CD14-positive monocyte (primary cell): Measurements from ENCODE around the gene FGGY. TPM values are rescaled to one million over a fixed set of nuclear protein-coding genes. Genes with fewer than 3 reads are reported as not detected.
"Not testable (repeated sequence)": the region's sequence is repeated elsewhere in the genome, so short reads cannot be mapped to it uniquely, and the experiment has no call there.

Experiments used
- DNase-seq, 3 donors: peaks; one replicate each; pipeline ENCODE4 v3.0.0-alpha.2; 2011 to 2022
- H2AFZ ChIP-seq: 2 replicates; pipeline ENCODE4 v1.6.0; 2012; ENCODE audit warnings: mild to moderate bottlenecking, low read depth, low read length, inconsistent platforms; ENCODE audit not compliant: insufficient read depth, poor library complexity, severe bottlenecking
- H3K27ac ChIP-seq, 2 donors: 1 replicate in 1 of 2; 2 replicates in 1 of 2; pipeline ENCODE4 v1.5.1; 2012 to 2013; ENCODE audit warnings: low read length in 2 of 2, control low read depth in 1 of 2, inconsistent platforms in 1 of 2, low read depth in 1 of 2, mild to moderate bottlenecking in 1 of 2
- H3K27me3 ChIP-seq, 2 donors: one replicate each; pipeline versions ENCODE4 v1.6.0 to v1.6.1; 2011 to 2013; ENCODE audit warnings: low read length in 2 of 2; ENCODE audit not compliant: control insufficient read depth in 2 of 2, insufficient read depth in 2 of 2
- H3K36me3 ChIP-seq, 2 donors: replicated peaks in 1 of 2; 1 replicate in 1 of 2; 2 replicates in 1 of 2; pipeline versions ENCODE4 v1.5.1 to v1.6.1; 2012 to 2013; ENCODE audit warnings: low read length in 2 of 2, control low read depth in 1 of 2, inconsistent platforms in 1 of 2, mild to moderate bottlenecking in 1 of 2; ENCODE audit not compliant: insufficient read depth in 2 of 2, control insufficient read depth in 1 of 2
- H3K4me1 ChIP-seq, 2 donors: 1 replicate in 1 of 2; 2 replicates in 1 of 2; pipeline versions ENCODE4 v1.5.1 to v1.6.1; 2012 to 2013; ENCODE audit warnings: low read length in 2 of 2, control low read depth in 1 of 2, inconsistent platforms in 1 of 2, mild to moderate bottlenecking in 1 of 2, moderate library complexity in 1 of 2; ENCODE audit not compliant: insufficient read depth in 2 of 2, control insufficient read depth in 1 of 2
- H3K4me2 ChIP-seq: replicated peaks from 2 replicates; pipeline ENCODE3; 2012; ENCODE audit warnings: low read length, moderate library complexity, mild to moderate bottlenecking; ENCODE audit not compliant: poor library complexity, severe bottlenecking; ENCODE audit errors: extremely low read depth
- H3K4me3 ChIP-seq, 3 experiments: fragments of 200-600 bp in 1 of 3; sonication (generic) in 1 of 3; replicated peaks in 1 of 3; 1 replicate in 2 of 3; 2 replicates in 1 of 3; pipeline ENCODE4 v1.5.1; 2011 to 2013; ENCODE audit warnings: low read length in 3 of 3, mild to moderate bottlenecking in 3 of 3, control low read depth in 2 of 3, low read depth in 2 of 3, inconsistent platforms in 1 of 3, moderate library complexity in 1 of 3
- H3K79me2 ChIP-seq: 2 replicates; pipeline ENCODE4 v1.6.0; 2012; ENCODE audit warnings: mild to moderate bottlenecking, control low read depth, inconsistent platforms, low read length, moderate library complexity; ENCODE audit not compliant: insufficient read depth
- H3K9ac ChIP-seq: 2 replicates; pipeline ENCODE4 v1.6.0; 2017; ENCODE audit warnings: low read length, mild to moderate bottlenecking; ENCODE audit not compliant: insufficient read depth, poor library complexity, severe bottlenecking
- H3K9me3 ChIP-seq, 2 donors: replicated peaks in 1 of 2; 1 replicate in 1 of 2; 2 replicates in 1 of 2; pipeline versions ENCODE4 v1.5.1 to v1.6.1; 2012 to 2013; ENCODE audit warnings: low read length in 2 of 2, control low read depth in 1 of 2; ENCODE audit not compliant: control insufficient read depth in 1 of 2, insufficient read depth in 1 of 2
- H4K20me1 ChIP-seq: 2 replicates; pipeline ENCODE4 v1.6.0; 2012; ENCODE audit warnings: mild to moderate bottlenecking, low read length, control low read depth, moderate library complexity; ENCODE audit not compliant: insufficient read depth
- H3K27ac Mint-ChIP-seq, 7 donors: one replicate each; pipeline ENCODE4 v1.8.0; 2020; ENCODE audit warnings: mild to moderate bottlenecking in 7 of 7, mixed read lengths in 7 of 7, moderate library complexity in 6 of 7, inconsistent platforms in 2 of 7
- H3K27me3 Mint-ChIP-seq, 3 donors: one replicate each; pipeline ENCODE4 v1.8.0; 2021 to 2022; ENCODE audit warnings: low read depth in 3 of 3, mild to moderate bottlenecking in 3 of 3, mixed read lengths in 3 of 3, moderate library complexity in 3 of 3, inconsistent platforms in 1 of 3
- H3K36me3 Mint-ChIP-seq, 2 donors: one replicate each; pipeline ENCODE4 v1.8.0; 2020; ENCODE audit warnings: mixed read lengths in 2 of 2, inconsistent platforms in 1 of 2, mild to moderate bottlenecking in 1 of 2
- H3K4me1 Mint-ChIP-seq: one replicate; pipeline ENCODE4 v1.8.0; 2020; ENCODE audit warnings: mild to moderate bottlenecking, mixed read lengths
- H3K4me3 Mint-ChIP-seq, 2 donors: one replicate each; pipeline ENCODE4 v1.8.0; 2020; ENCODE audit warnings: mild to moderate bottlenecking in 2 of 2, mixed read lengths in 2 of 2, moderate library complexity in 1 of 2
- H3K9me3 Mint-ChIP-seq, 7 donors: one replicate each; pipeline ENCODE4 v1.8.0; 2020 to 2022; ENCODE audit warnings: mixed read lengths in 7 of 7, mild to moderate bottlenecking in 6 of 7, moderate library complexity in 6 of 7, inconsistent platforms in 2 of 7
- WGBS: methylation state at CpG from one replicate; pipeline ENCODE4 v1.1.5; 2013; ENCODE audit warnings: missing lambda C conversion rate; ENCODE audit not compliant: insufficient coverage; 5-methylcytosine and 5-hydroxymethylcytosine counted together
- intact Hi-C, 2 donors: fragments of 100-400 bp; cut with micrococcal nuclease; formaldehyde crosslinking; loops; one replicate each; pipeline versions ENCODE4 v1.15.0 to v1.15.1; 2023
- polyA plus RNA-seq, 3 donors: library from polyadenylated mRNA; depleted of rRNA in 1 of 3; unstranded in 2 of 3; stranded (reverse) in 1 of 3; fragments of 300-500 nt in 2 of 3; fragments of >200 nt in 1 of 3; fragmentation: Illumina TruSeq in 2 of 3; gene quantifications; 1 replicate in 2 of 3; 2 replicates in 1 of 3; pipeline ENCODE4 v1.2.3, GENCODE V29; 2012 to 2021
- TF ChIP-seq, protein P1 (sequence below): fragments of 200-600 bp; IDR thresholded peaks from one replicate; pipeline ENCODE4 v1.8.0; 2022; ENCODE audit warnings: antibody characterized with exemption, mild to moderate bottlenecking

The FGGY gene
- polyA plus RNA-seq, 3 donors: 2.3 to 4.3 (median 2.9) TPM

DNA sequence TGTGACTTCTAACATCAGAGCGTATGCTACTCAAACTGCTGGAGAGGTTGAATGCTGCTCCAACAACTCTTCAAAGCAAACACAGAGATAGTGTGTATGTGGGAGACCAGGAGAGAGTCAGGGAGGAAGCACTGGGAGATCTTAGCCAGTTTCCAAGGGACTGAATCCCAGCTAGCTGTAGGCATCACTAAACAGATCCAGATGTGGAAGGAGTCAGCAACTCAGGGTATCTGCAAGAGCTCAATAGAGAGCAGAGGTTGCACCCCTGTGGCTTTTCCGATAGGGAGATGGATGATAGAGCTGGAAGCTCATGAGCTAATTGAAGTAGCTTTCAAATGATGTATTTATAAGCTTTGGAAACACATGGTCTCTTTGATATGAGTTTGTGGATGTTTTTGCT lies 349.0 kb downstream of the FGGY start:
- H3K4me1 Mint-ChIP-seq: no peaks in the 10 kb centered on the region
- WGBS: no CpG with 5 or more reads among the region's 2 CpGs

DNA sequence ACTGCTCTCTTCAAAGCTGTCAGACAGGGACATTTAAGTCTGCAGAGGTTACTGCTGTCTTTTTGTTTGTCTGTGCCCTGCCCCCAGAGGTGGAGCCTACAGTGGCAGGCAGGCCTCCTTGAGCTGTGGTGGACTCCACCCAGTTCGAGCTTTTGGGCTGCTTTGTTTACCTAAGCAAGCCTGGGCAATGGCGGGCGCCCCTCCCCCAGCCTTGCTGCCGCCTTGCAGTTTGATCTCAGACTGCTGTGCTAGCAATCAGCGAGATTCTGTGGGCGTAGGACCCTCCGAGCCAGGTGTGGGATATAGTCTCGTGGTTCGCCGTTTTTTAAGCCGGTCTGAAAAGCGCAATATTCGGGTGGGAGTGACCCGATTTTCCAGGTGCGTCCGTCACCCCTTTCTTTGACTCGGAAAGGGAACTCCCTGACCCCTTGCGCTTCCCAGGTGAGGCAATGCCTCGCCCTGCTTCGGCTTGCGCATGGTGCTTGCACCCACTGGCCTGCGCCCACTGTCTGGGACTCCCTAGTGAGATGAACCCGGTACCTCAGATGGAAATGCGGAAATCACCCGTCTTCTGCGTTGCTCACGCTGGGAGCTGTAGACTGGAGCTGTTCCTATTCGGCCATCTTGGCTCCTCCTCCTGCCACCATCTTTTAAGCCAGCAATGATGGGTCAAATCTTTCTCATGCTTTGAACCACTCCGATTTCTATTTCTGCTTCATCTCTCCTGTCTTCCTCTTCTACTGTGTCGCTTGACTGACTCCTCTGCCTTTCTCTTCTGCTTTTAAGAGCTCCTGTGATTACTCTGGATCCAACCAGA lies 356.5 kb downstream of the FGGY start:
- H3K27me3 Mint-ChIP-seq, H3K4me2 ChIP-seq, H4K20me1 ChIP-seq, H3K4me3 Mint-ChIP-seq, H3K4me3 ChIP-seq, H3K4me1 ChIP-seq, H2AFZ ChIP-seq, H3K9me3 ChIP-seq, H3K9ac ChIP-seq, H3K27ac Mint-ChIP-seq, H3K4me1 Mint-ChIP-seq, H3K27ac ChIP-seq, H3K27me3 ChIP-seq, H3K79me2 ChIP-seq, DNase-seq, intact Hi-C loops, H3K36me3 ChIP-seq, H3K36me3 Mint-ChIP-seq: not testable (repeated sequence)
- H3K9me3 Mint-ChIP-seq: peaks cover 4 to 14% (median 9%) of the 10 kb centered on the region in 7 donors
- 94% methylated on average over 11 of the region's 30 CpGs for WGBS

More for the DNA sequence above, 349.0 kb downstream of the FGGY start:
- H3K4me3 Mint-ChIP-seq: no peak overlapping the region
- Histone ChIP-seq H3K36me3 (no peaks in the 10 kb centered on the region), H3K79me2 (no peaks in the 10 kb centered on the region), H3K27me3 (no peaks in the 10 kb centered on the region), H3K4me1 (no peaks in the 10 kb centered on the region), H3K4me3 (no peak overlapping the region), H3K9ac (no peak overlapping the region), H4K20me1 (no peaks in the 10 kb centered on the region), H3K9me3 (no peaks in the 10 kb centered on the region), H3K27ac (no peak overlapping the region), H2AFZ (no peak overlapping the region), H3K4me2 (no peak overlapping the region)
- intact Hi-C loops: no loop called here
- H3K36me3 Mint-ChIP-seq: no peaks in the 10 kb centered on the region
- H3K9me3 Mint-ChIP-seq: peaks cover 0 to 6% (median 1%) of the 10 kb centered on the region in 7 donors
- TF ChIP-seq, protein P1, sequence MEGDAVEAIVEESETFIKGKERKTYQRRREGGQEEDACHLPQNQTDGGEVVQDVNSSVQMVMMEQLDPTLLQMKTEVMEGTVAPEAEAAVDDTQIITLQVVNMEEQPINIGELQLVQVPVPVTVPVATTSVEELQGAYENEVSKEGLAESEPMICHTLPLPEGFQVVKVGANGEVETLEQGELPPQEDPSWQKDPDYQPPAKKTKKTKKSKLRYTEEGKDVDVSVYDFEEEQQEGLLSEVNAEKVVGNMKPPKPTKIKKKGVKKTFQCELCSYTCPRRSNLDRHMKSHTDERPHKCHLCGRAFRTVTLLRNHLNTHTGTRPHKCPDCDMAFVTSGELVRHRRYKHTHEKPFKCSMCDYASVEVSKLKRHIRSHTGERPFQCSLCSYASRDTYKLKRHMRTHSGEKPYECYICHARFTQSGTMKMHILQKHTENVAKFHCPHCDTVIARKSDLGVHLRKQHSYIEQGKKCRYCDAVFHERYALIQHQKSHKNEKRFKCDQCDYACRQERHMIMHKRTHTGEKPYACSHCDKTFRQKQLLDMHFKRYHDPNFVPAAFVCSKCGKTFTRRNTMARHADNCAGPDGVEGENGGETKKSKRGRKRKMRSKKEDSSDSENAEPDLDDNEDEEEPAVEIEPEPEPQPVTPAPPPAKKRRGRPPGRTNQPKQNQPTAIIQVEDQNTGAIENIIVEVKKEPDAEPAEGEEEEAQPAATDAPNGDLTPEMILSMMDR: no peak
- peaks cover 0 to 2% (median 0%) of the 10 kb centered on the region in 3 donors for H3K27me3 Mint-ChIP-seq
- H3K27ac Mint-ChIP-seq: peak overlapping the region in 1 of 7 donors; percentile 54
- DNase-seq: no peak
